DMS 273 treated with DMSO at 0.1 percent for 48 hours (cell line): Measurements from ENCODE around the gene HBZ.
"Not testable (repeated sequence)": the region's sequence is repeated elsewhere in the genome, so short reads cannot be mapped to it uniquely, and the experiment has no call there.

Source experiments
- DNase-seq: peaks from one replicate; lab custom pipeline; 2025; lab: John Stamatoyannopoulos, UW

HBZ gene

DNA sequence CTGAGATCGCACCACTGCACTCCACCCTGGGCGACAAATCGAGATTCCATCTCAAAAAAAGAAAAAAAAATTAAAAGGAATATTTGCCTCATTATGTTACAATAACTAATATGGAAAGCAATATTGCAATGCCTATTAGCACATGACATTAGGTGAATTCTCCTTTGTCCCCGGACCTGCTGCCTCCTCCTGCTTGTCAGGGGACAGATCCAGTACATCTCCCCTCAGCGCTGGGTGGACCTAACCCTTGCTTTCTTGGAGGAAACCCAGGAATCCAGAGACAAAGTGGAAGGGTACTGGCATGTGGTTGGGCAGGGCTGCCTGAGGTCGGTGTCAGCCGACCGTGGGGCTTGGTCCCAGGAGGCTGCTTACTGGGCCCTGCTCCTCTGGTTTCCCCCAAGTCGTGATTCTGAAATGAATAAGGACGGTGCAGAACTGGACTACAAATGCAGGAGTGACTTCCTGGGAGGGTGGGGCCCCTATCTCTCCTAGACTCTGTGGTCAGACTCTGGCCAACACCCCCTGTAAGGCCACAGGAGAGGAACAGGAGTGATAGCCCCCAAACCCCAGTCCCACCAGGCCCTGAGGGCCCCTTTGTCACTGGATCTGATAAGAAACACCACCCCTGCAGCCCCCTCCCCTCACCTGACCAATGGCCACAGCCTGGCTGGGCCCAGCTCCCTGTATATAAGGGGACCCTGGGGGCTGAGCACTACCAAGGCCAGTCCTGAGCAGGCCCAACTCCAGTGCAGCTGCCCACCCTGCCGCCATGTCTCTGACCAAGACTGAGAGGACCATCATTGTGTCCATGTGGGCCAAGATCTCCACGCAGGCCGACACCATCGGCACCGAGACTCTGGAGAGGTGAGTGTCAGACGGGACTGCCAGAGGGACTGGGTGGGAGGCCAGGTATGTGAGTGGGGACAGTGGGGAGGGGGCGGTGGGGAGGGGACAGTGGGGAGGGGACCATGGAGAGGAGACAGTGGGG lies at the start of gene HBZ:
Gene HBZ (plus strand): TSS at position 504 of the 988 bp plus-strand sequence. CDS start 266 bp downstream, at position 770.
- no peak for DNase-seq

GRCh38 chr16:104355-104754 lies 48.1 kb upstream of the HBZ start:
- DNase-seq = no peak

GRCh38 chr16:104928-105327 lies 47.5 kb upstream of the HBZ start:
- DNase-seq = no peak

- no peak for DNase-seq
Observed at GRCh38 chr16:105521-105920, 46.9 kb upstream of the HBZ start.

DNA sequence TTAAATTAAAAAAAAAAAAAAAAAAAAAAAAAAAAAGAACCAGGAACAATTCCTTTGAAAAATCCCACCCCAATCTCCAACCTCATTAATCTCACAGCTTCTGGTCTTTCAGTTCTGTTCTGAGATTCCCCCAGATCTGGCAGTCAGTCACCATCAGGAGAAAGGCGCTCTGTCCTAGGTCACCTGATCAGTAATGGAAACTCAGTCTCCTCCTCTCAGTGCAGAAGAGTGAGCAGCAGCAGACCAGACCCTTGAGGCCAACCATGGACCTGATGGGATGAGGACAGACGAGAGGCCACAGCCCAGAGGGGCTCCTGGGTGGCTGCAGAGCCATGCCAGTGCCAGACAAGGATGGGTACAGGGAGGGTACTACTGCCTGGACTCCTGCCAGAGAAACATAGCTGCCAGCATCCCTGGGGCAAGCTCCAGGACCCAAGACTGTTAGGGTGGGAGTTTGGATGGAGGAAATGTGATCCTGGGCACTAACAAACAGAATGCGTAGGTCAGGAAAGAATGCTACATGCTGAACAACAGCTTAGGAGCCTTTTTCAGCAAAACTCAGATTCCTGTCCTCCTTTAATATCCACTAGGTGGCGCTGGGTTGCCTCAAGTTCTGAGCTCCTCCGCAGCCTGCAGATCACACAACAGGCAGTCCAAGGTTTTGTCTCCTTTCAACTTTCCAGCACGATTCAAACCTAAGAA lies 45.7 kb upstream of the HBZ start:
- peak; percentile 69 for DNase-seq

DNA sequence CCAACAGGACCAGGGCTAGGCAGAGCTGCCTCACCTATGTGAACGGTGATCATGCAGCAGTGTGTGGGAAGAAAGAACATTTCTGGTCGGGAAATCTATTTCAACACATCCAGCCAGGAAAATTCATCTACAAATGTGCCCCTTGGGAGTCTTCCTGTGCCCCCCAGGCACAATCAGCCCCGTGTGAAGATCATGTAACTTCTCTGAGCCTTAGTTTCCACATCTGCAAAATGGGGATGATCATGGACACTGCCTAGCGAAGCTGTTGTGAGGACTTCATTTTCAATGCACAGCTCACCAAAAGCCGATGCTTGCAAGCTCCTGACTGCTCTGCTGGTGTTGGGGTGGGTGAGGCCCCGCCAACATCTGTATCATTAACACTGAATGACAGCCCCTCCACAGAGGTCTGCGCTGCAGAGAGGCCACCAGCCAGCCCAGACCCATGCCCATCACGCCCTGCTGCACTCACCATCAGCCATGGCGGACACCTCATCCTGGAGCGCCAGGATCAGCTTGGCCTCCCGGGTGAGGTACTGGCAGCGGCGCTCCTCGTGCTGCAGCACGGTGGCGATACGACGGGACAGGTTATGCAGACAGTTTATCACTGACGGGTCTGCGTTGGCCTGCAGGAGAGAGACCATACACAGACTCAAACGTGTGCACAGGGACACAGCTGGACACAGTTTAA lies 40.1 kb upstream of the HBZ start:
- no peak for DNase-seq

- no peak for DNase-seq
Observed at GRCh38 chr16:114327-114726, 38.1 kb upstream of the HBZ start.

DNA sequence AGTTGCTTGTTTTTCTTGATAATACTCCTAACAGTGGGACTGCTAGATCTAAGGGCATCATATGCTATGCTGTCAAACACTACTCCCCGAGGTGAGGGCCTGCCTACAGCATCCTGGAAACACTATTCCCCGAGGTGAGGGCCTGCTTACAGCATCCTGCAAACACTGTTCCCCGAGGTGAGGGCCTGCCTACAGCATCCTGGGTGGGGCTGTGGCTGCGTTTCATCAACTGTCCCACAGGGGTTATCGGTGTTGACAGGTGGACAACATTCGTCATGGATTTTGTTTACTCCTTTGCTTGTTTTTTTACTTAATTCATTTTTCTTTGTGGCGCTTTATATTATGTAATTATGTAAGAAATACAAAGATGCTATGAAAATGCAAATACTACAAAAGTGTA lies 36.4 kb upstream of the HBZ start:
- DNase-seq = no peak

GRCh38 chr16:117379-118365 lies 34.8 kb upstream of the HBZ start:
- peak; percentile 23 for DNase-seq

- no peak for DNase-seq
Observed at GRCh38 chr16:118857-119256, 33.6 kb upstream of the HBZ start.

- DNase-seq = no peak
Observed at GRCh38 chr16:119295-119694, 33.1 kb upstream of the HBZ start.

DNA sequence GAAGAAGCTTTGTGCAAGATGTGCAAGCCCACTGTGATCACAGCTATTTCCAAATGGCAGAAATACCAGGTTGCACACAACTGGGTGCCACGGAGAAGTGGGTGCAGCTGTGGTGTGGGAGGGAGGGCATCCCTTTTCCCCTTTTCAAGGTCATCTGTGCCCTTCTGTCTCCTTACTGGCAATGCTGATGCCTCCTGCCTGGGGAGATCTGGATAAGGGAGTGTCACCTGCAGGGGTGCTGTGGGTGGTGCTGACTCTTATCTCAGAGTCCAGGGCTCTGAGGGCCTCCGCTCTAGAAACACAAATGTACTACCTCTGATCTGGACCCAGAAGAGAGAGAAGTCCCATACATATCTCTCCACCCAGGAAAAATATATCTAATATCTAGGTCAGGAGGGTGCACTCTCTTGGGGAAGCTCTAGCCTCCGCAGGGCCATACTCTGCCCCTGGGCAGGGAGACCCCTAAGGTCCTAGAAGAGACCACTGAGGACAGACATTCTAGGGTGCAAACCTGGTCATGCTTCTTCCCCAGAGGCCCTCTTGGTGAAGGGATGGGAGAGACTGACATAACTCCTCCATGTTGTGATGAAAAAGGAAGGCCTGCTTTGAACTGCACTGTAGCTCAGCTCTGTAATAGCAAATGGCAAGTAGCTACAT lies 32.5 kb upstream of the HBZ start:
- no peak for DNase-seq

- no peak for DNase-seq
Observed at GRCh38 chr16:120756-121155, 31.7 kb upstream of the HBZ start.

GRCh38 chr16:122361-122760 lies 30.1 kb upstream of the HBZ start:
- no peak for DNase-seq

GRCh38 chr16:123558-124350 lies 28.7 kb upstream of the HBZ start:
- DNase-seq = not testable (repeated sequence)

- no peak for DNase-seq
Observed at GRCh38 chr16:125011-125410, 27.4 kb upstream of the HBZ start.

DNA sequence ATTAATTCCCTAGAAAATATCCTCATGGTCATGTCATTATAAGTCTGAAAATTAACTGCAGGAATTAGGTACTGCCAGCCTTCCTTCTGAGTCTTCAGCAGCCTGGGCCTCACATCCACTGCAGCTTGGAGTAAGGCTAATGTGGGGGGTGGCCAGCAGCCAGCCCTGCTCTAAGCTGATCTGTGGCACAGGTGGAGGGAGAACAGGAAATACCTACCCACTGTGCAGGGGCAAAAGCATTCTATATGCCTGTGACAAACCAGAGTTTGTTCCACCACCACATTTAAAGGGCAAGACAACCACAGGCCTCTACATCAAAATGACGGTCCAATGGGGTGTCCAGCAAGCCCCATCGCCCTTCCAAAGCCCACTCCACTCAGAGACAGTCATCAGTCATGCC lies 23.4 kb upstream of the HBZ start:
- DNase-seq = no peak

DNA sequence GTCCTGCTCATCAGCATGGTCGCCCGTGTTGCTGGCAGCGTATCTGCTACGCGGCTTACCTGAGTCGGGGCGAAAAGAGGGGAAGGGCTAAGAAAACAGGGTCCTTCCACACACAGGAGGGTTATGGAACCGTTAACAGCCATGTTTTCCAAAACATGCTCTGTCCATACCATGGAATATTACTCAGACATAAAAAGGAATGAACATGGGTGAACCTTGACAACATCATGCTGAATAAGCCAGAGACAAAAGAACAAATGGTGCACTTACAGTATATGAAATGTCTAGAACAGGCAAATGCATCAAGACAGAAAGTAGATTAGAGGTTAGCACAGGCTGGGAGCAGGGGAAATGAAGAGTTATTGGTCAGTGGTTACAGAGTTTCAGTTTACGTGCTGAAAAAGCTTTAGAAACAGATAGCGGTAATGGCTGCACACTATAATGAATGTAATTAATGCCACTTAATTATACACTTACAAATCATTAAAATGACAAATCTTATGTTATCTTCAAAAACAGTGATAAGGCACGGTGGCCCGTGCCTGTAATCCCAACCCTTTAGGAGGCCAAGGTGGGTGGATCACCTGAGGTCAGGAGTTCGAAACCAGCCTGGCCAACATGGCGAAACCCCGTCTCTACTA lies 21.8 kb upstream of the HBZ start:
- DNase-seq = no peak

DNA sequence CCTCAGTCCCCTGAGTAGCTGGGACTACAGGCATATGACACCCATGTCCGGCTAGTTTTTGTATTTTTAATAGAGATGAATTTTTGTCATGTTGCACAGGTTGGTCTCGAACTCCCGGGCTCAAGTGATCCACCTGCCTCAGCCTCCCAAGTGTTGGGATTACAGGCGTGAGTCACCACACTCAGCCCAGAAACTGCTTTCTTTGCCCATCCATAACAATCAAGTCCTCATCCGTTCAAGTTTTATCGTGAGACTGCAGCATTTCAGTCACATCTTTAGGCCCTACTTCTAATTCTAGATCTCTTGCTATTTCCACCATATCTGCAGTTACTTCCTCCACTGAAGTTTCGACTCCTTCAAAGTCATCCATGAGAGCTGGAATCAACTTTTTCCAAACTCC lies 20.3 kb upstream of the HBZ start:
- DNase-seq = no peak
